GM23248 (cell line): ENCODE measurements around the gene ERC2. TPM values are rescaled to one million over a fixed set of nuclear protein-coding genes. Genes with fewer than 3 reads are reported as not detected.

Source experiments
- DNase-seq: peaks from one replicate; pipeline ENCODE4 v3.0.0-alpha.2; 2015
- H2AFZ ChIP-seq: fragments of 200-600 bp; sonication (generic); 2 replicates; pipeline ENCODE4 v1.6.1; 2016; ENCODE audit warnings: antibody characterized with exemption
- H3F3A ChIP-seq: fragments of 200-600 bp; sonication (generic); 2 replicates; pipeline ENCODE4 v1.6.1; 2016; ENCODE audit warnings: mild to moderate bottlenecking, antibody characterized with exemption, mixed run types; ENCODE audit not compliant: insufficient read depth
- H3K27ac ChIP-seq: fragments of 200-600 bp; sonication (generic); 2 replicates; pipeline ENCODE4 v1.5.1; 2016; ENCODE audit warnings: mild to moderate bottlenecking
- H3K27me3 ChIP-seq: fragments of 200-600 bp; sonication (generic); replicated peaks from 2 replicates; pipeline ENCODE4 v1.6.1; 2016; ENCODE audit warnings: mild to moderate bottlenecking; ENCODE audit not compliant: insufficient read depth
- H3K36me3 ChIP-seq: fragments of 200-600 bp; sonication (generic); 2 replicates; pipeline ENCODE4 v1.6.1; 2016; ENCODE audit warnings: low read depth, mild to moderate bottlenecking
- H3K4me1 ChIP-seq: fragments of 200-600 bp; sonication (generic); 2 replicates; pipeline ENCODE4 v1.6.1; 2016; ENCODE audit warnings: mild to moderate bottlenecking; ENCODE audit not compliant: insufficient read depth
- H3K4me2 ChIP-seq: fragments of 200-600 bp; sonication (generic); one replicate; pipeline ENCODE4 v1.6.1; 2016; ENCODE audit warnings: mild to moderate bottlenecking; ENCODE audit not compliant: unreplicated experiment
- H3K4me3 ChIP-seq: fragments of 200-600 bp; sonication (generic); 2 replicates; pipeline ENCODE4 v1.5.1; 2016; ENCODE audit warnings: mild to moderate bottlenecking
- H3K79me2 ChIP-seq: fragments of 200-600 bp; sonication (generic); 2 replicates; pipeline ENCODE4 v1.6.1; 2016; ENCODE audit warnings: mild to moderate bottlenecking; ENCODE audit not compliant: insufficient read depth
- H3K9ac ChIP-seq: fragments of 200-600 bp; sonication (generic); 2 replicates; pipeline ENCODE4 v1.6.1; 2016; ENCODE audit warnings: mild to moderate bottlenecking
- H3K9me2 ChIP-seq: fragments of 200-600 bp; sonication (generic); 2 replicates; pipeline ENCODE4 v1.6.1; 2016; ENCODE audit warnings: mixed run types, mild to moderate bottlenecking, moderate library complexity; ENCODE audit not compliant: insufficient read depth
- H3K9me3 ChIP-seq: fragments of 200-600 bp; sonication (generic); one replicate; pipeline ENCODE4 v1.6.1; 2017; ENCODE audit warnings: low read depth
- H4K20me1 ChIP-seq: fragments of 200-600 bp; sonication (generic); 2 replicates; pipeline ENCODE4 v1.6.0; 2016; ENCODE audit not compliant: insufficient read depth
- EZH2 ChIP-seq: fragments of 200-600 bp; sonication (generic); IDR thresholded peaks from 2 replicates; pipeline ENCODE4 v1.6.1; 2018; ENCODE audit warnings: antibody characterized with exemption, mild to moderate bottlenecking; ENCODE audit not compliant: insufficient read depth, poor library complexity, severe bottlenecking
- EZH2phosphoT487 ChIP-seq: fragments of 200-600 bp; sonication (generic); IDR thresholded peaks from 2 replicates; pipeline ENCODE4 v1.6.1; 2018; ENCODE audit warnings: antibody characterized with exemption, moderate library complexity, mild to moderate bottlenecking, low read depth; ENCODE audit not compliant: insufficient read depth
- WGBS, 2 experiments: methylation state at CpG; one replicate each; pipeline ENCODE4 v1.1.6; 2015 to 2017; ENCODE audit warnings: low lambda C conversion rate in 2 of 2, low coverage in 1 of 2; ENCODE audit errors: missing lambda C conversion rate in 2 of 2; 5-methylcytosine and 5-hydroxymethylcytosine counted together
- in situ Hi-C: fragments of 300-500 bp; cut with MboI; formaldehyde crosslinking; loops from 2 replicates; pipeline ENCODE4 v1.15.0; 2020
- polyA plus RNA-seq: library from polyadenylated mRNA; unstranded; fragments of >200 nt; fragmentation: Nextera tagmentation; extraction: Ambion mirVana; gene quantifications from 2 replicates; pipeline ENCODE4 v1.2.1, GENCODE V29; 2016
- total RNA-seq: library from RNA; depleted of rRNA; stranded (reverse); fragments of >200 nt; shearing (Covaris generic); gene quantifications from 2 replicates; pipeline ENCODE4 v1.2.3, GENCODE V29; 2014

The ERC2 gene
- total and polyA plus RNA-seq, 2 experiments from 2014 or later: not detected

- H3F3A ChIP-seq: peaks cover 7% of the 10 kb centered on the region
- no peaks in the 10 kb centered on the region for H3K9me2 ChIP-seq
- H3K36me3 ChIP-seq: no peaks in the 10 kb centered on the region
- no peaks in the 10 kb centered on the region for H4K20me1 ChIP-seq
- H3K4me1 ChIP-seq: peaks cover 8% of the 10 kb centered on the region
- no peak overlapping the region for H3K9ac ChIP-seq
- H3K79me2 ChIP-seq: no peaks in the 10 kb centered on the region
- no peak for DNase-seq
- H3K4me3 ChIP-seq: no peak overlapping the region
- in situ Hi-C loops: no loop called here
- no peaks in the 10 kb centered on the region for H3K9me3 ChIP-seq
- TF ChIP-seq EZH2phosphoT487: no peak
- TF ChIP-seq EZH2: no peak
- H3K4me2 ChIP-seq: no peak overlapping the region
- H2AFZ ChIP-seq: no peak overlapping the region
- H3K27me3 ChIP-seq: no peaks in the 10 kb centered on the region
- WGBS, 2 experiments: 72 to 76% methylated on average over 8 of the region's 8 CpGs
- no peak overlapping the region for H3K27ac ChIP-seq
Observed at GRCh38 chr3:55709411-55710012, 758.8 kb downstream of the ERC2 start.

GRCh38 chr3:55708921-55709320, 759.3 kb downstream of the ERC2 start:
- Histone ChIP-seq H3K4me2 (no peak overlapping the region), H3K9ac (no peak overlapping the region), H3K4me1 (peaks cover 14% of the 10 kb centered on the region), H3F3A (peaks cover 13% of the 10 kb centered on the region), H2AFZ (no peak overlapping the region), H3K27me3 (no peaks in the 10 kb centered on the region), H3K36me3 (no peaks in the 10 kb centered on the region), H3K79me2 (no peaks in the 10 kb centered on the region), H3K27ac (no peak overlapping the region), H4K20me1 (no peaks in the 10 kb centered on the region), H3K9me2 (no peaks in the 10 kb centered on the region), H3K4me3 (no peak overlapping the region), H3K9me3 (no peaks in the 10 kb centered on the region)
- WGBS, 2 experiments: 70 to 82% methylated on average over 7 of the region's 7 CpGs
- in situ Hi-C loops: no loop called here
- no peak for TF ChIP-seq EZH2phosphoT487
- no peak for TF ChIP-seq EZH2
- DNase-seq: no peak

GRCh38 chr3:55708242-55708641, 760.0 kb downstream of the ERC2 start:
- H3K4me1 ChIP-seq: peaks cover 16% of the 10 kb centered on the region
- DNase-seq: no peak
- TF ChIP-seq EZH2phosphoT487 (no peak), EZH2 (no peak)
- no peak overlapping the region for H3K4me2 ChIP-seq
- H2AFZ ChIP-seq: no peak overlapping the region
- H3K27ac ChIP-seq: no peak overlapping the region
- no peaks in the 10 kb centered on the region for H3K27me3 ChIP-seq
- H4K20me1 ChIP-seq: no peaks in the 10 kb centered on the region
- no peaks in the 10 kb centered on the region for H3K36me3 ChIP-seq
- no peak overlapping the region for H3K4me3 ChIP-seq
- no peak overlapping the region for H3K9ac ChIP-seq
- H3K9me3 ChIP-seq: no peaks in the 10 kb centered on the region
- 49 to 62% methylated on average over 3 of the region's 3 CpGs for WGBS, 2 experiments
- H3F3A ChIP-seq: peaks cover 17% of the 10 kb centered on the region
- no peaks in the 10 kb centered on the region for H3K9me2 ChIP-seq
- H3K79me2 ChIP-seq: no peaks in the 10 kb centered on the region
- in situ Hi-C loops: no loop called here

- H3K9ac ChIP-seq: no peak overlapping the region
- DNase-seq: peak; percentile 87
- no peaks in the 10 kb centered on the region for H4K20me1 ChIP-seq
- H3K36me3 ChIP-seq: no peaks in the 10 kb centered on the region
- peak overlapping the region; percentile 35 for H3K27ac ChIP-seq
- H3F3A ChIP-seq: peaks cover 17% of the 10 kb centered on the region
- H3K9me3 ChIP-seq: no peaks in the 10 kb centered on the region
- 0% methylated on average over 1 of the region's 1 CpG for WGBS, 2 experiments
- no peak overlapping the region for H3K4me3 ChIP-seq
- TF ChIP-seq EZH2: no peak
- TF ChIP-seq EZH2phosphoT487: no peak
- peak overlapping the region; percentile 53 for H3K4me2 ChIP-seq
- peaks cover 5% of the 10 kb centered on the region; the same call in 1 of the 2 replicates for H3K27me3 ChIP-seq
- no peak overlapping the region for H2AFZ ChIP-seq
- H3K79me2 ChIP-seq: no peaks in the 10 kb centered on the region
- in situ Hi-C loops: no loop called here
- peaks cover 16% of the 10 kb centered on the region for H3K4me1 ChIP-seq
- no peaks in the 10 kb centered on the region for H3K9me2 ChIP-seq
Observed at GRCh38 chr3:55704521-55704920, 763.7 kb downstream of the ERC2 start.

- H3K27me3 ChIP-seq: peaks cover 17% of the 10 kb centered on the region; the same call in 1 of the 2 replicates
- H3K4me3 ChIP-seq: no peak overlapping the region
- no peak overlapping the region for H3K27ac ChIP-seq
- DNase-seq: no peak
- H3K9me2 ChIP-seq: no peaks in the 10 kb centered on the region
- no peaks in the 10 kb centered on the region for H3K9me3 ChIP-seq
- no peaks in the 10 kb centered on the region for H3K79me2 ChIP-seq
- TF ChIP-seq EZH2phosphoT487 (no peak), EZH2 (no peak)
- H3K4me2 ChIP-seq: no peak overlapping the region
- H3K36me3 ChIP-seq: no peaks in the 10 kb centered on the region
- H4K20me1 ChIP-seq: no peaks in the 10 kb centered on the region
- in situ Hi-C loops: no loop called here
- H3F3A ChIP-seq: peaks cover 17% of the 10 kb centered on the region
- 62 to 66% methylated on average over 6 of the region's 6 CpGs for WGBS, 2 experiments
- H3K4me1 ChIP-seq: peaks cover 16% of the 10 kb centered on the region
- H2AFZ ChIP-seq: no peak overlapping the region
- no peak overlapping the region for H3K9ac ChIP-seq
Observed at GRCh38 chr3:55702822-55703221, 765.4 kb downstream of the ERC2 start.
